Heart left ventricle (tissue), 16 donors: ENCODE data around the gene TEX261. TPM values are rescaled to one million over a fixed set of nuclear protein-coding genes. Genes with fewer than 3 reads are reported as not detected.
"Not testable (repeated sequence)": the region's sequence is repeated elsewhere in the genome, so short reads cannot be mapped to it uniquely, and the experiment has no call there.

Experiments
- ATAC-seq, 4 donors: fragments of 200-7000 bp; cut with Tn5 transposase; one replicate each; pipeline ENCODE4 v1.9.1; 2020 to 2022; ENCODE audit warnings: moderate library complexity in 4 of 4, mild to moderate bottlenecking in 3 of 4, moderate number of reproducible peaks in 1 of 4
- DNase-seq, 5 donors: peaks; one replicate each; pipeline ENCODE4 v3.0.0-alpha.2; 2020
- H3K27ac ChIP-seq, 12 donors: fragments of 200-600 bp; sonication (generic) in 4 of 12; one replicate each; pipeline versions ENCODE4 v1.5.0 to v1.8.0; 2016 to 2022; ENCODE audit warnings: mild to moderate bottlenecking in 2 of 12
- H3K27me3 ChIP-seq, 9 donors: fragments of 200-600 bp; sonication (generic) in 2 of 9; one replicate each; pipeline versions ENCODE4 v1.5.1 to v1.8.0; 2016 to 2022; ENCODE audit warnings: mild to moderate bottlenecking in 3 of 9
- H3K36me3 ChIP-seq, 9 donors: fragments of 200-600 bp; sonication (generic) in 2 of 9; one replicate each; pipeline versions ENCODE4 v1.5.0 to v1.8.0; 2018 to 2022; ENCODE audit warnings: mild to moderate bottlenecking in 2 of 9
- H3K4me1 ChIP-seq, 12 donors: fragments of 200-600 bp; sonication (generic) in 4 of 12; one replicate each; pipeline versions ENCODE4 v1.5.0 to v1.8.0; 2016 to 2022; ENCODE audit warnings: mild to moderate bottlenecking in 3 of 12
- H3K4me3 ChIP-seq, 12 donors: fragments of 200-600 bp; sonication (generic) in 4 of 12; one replicate each; pipeline versions ENCODE4 v1.5.0 to v1.8.0; 2017 to 2022; ENCODE audit warnings: mild to moderate bottlenecking in 9 of 12, moderate library complexity in 4 of 12
- H3K9me3 ChIP-seq, 12 donors: fragments of 200-600 bp; sonication (generic) in 4 of 12; one replicate each; pipeline versions ENCODE4 v1.5.0 to v1.8.0; 2016 to 2022; ENCODE audit warnings: mild to moderate bottlenecking in 1 of 12
- POLR2A ChIP-seq, 2 donors: fragments of 450-650 bp; IDR thresholded peaks; one replicate each; pipeline ENCODE4 v1.6.1; 2017; ENCODE audit warnings: antibody characterized with exemption in 2 of 2, mild to moderate bottlenecking in 2 of 2, moderate library complexity in 2 of 2
- WGBS, 4 donors: extraction: QIAGEN DNeasy Blood & Tissue Kit in 2 of 4; methylation state at CpG; one replicate each; pipeline versions ENCODE4 v1.1.5 to v1.1.7; 2013 to 2018; 5-methylcytosine and 5-hydroxymethylcytosine counted together
- intact Hi-C, 10 donors: fragments of 100-400 bp; cut with DNase I; formaldehyde crosslinking; loops; one replicate each; pipeline versions ENCODE4 v1.11.1 to v1.14.2; 2022
- long read RNA-seq, 3 donors: library from polyadenylated mRNA; unstranded; transcript quantifications; one replicate each; pipeline ENCODE4 v2.0.0, GENCODE V29; 2020 to 2021
- polyA plus RNA-seq, 2 donors: library from polyadenylated mRNA; stranded (reverse); fragments of 200-250 nt; gene quantifications; one replicate each; pipeline ENCODE4 v1.2.3, GENCODE V29; 2013
- total RNA-seq, 9 donors: library from RNA; depleted of rRNA in 2 of 9; stranded (reverse); fragments of >200 nt in 2 of 9; fragmentation: NEBNext Ultra II Directional in 3 of 9; extraction: Animal tissue kit (Norgen Biotek cat#: 25700) in 3 of 9; gene quantifications; one replicate each; pipeline versions ENCODE4 v1.1.0 to v1.2.4, GENCODE V29; 2016 to 2023
- TF ChIP-seq, protein P1 (sequence below), 12 donors: fragments of 200-600 bp; sonication (generic) in 4 of 12; IDR thresholded peaks; one replicate each; pipeline versions ENCODE4 v1.5.0 to v1.8.0; 2018 to 2022; ENCODE audit warnings: antibody characterized with exemption in 12 of 12, mild to moderate bottlenecking in 5 of 12
- donor health status: ischemic (EF 13 %, LVEDD 7.1; RV severe dilation, severe dysfunction).
- donor health status: healthy with polysubstance abuse.
- donor health status: DM: no; HTN: yes; CAD: no.
- donor health status: DM: no; HTN: no; CAD: no.
- donor health status: ischemic (EF 25% LVEDD 6.9; RV normal size, moderate dysfunction).
- donor health status: ischemic (EF 25% LVEDD 5.7; RV mildly dilated, moderate dysfunction).
- donor health status: healthy.
- donor health status: DM: yes; HTN: yes; CAD: no.
- donor health status: ischemic (EF 35%, LVEDD 5.7; RV mildly dilated, moderate dysfunction).
- donor health status: nonischemic (EF 11% LVEDD 7.7; RV severe dilation, severe dysfunction).
- donor health status: DM: yes; HTN: yes; CAD: no.
- donor health status: PGD.
- donor health status: ischemic (EF 29% LVEDD 5.4; RV normal size, mild dysfunction).
- donor health status: nonischemic (EF 23%, LVEDD 6.1; RV moderate dilation, normal function).

The TEX261 gene
- total RNA-seq (10 to 100 TPM; 32.1 to 54.4 (median 50.4) TPM), polyA plus RNA-seq (10 to 100 TPM; 29.2 to 69.3 TPM)
- long read RNA-seq, donor 1, transcript TEX261-201 (6 exons, 3,441 nt), result major isoform, 9 of 19 reads
- long read RNA-seq, donor 1, partial matches to known transcripts, result 1 of 19 reads
- long read RNA-seq, donor 1, other reads (novel, unspliced or antisense), result 9 of 19 reads
- long read RNA-seq, donor 2, transcript TEX261-201 (6 exons, 3,441 nt), result major isoform, 21 of 56 reads
- long read RNA-seq, donor 2, partial matches to known transcripts, result 34 of 56 reads
- long read RNA-seq, donor 2, other reads (novel, unspliced or antisense), result 1 of 56 reads
- long read RNA-seq, donor 3, transcript TEX261-201 (6 exons, 3,441 nt), result major isoform, 16 of 36 reads
- long read RNA-seq, donor 3, partial matches to known transcripts, result 1 of 36 reads
- long read RNA-seq, donor 3, other reads (novel, unspliced or antisense), result 16 of 36 reads

DNA sequence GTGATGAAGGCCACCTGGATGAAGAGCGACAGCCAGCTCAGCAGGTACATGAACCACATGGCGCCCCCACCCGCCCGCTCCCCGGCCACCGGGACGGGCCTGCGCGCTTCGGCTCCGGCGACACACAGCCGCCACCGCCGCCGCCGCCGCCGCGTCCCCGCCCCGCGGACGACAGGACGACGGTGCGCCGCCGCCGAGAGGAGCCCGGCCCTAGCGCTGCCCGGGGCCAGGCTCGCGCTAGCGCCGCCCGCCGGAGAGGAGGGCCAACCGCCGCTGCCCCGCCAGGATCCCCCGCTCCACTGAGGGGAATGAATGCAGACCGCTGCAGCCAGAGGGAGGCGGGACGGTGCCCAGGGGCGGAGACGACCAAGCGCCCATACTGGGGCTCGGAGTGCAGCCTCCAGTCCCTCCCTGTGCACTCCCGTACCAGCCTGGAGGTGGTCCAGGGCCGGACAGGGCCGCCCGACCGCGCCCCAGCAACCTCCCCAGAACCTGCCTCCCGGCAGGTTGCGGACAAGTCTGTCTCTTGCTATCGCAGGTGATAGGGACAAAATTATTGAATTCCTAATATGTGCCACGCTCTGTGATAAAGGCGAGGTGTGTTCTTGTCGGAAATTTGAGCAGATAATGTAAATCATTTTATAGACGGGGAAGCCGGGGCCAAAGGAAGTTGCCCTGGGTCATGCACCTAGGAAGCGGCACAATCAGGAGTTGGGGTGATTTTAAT is at the start of gene TEX261:
TSS of gene TEX261 (minus strand) at position 175 of the 727 bp plus-strand sequence. CDS start at position 59, 116 bp downstream.
- peak in 1 of 2 donors; percentile 29 for TF ChIP-seq POLR2A (IDR thresholded peaks at IDR 0.05)
- TF ChIP-seq, protein P1, sequence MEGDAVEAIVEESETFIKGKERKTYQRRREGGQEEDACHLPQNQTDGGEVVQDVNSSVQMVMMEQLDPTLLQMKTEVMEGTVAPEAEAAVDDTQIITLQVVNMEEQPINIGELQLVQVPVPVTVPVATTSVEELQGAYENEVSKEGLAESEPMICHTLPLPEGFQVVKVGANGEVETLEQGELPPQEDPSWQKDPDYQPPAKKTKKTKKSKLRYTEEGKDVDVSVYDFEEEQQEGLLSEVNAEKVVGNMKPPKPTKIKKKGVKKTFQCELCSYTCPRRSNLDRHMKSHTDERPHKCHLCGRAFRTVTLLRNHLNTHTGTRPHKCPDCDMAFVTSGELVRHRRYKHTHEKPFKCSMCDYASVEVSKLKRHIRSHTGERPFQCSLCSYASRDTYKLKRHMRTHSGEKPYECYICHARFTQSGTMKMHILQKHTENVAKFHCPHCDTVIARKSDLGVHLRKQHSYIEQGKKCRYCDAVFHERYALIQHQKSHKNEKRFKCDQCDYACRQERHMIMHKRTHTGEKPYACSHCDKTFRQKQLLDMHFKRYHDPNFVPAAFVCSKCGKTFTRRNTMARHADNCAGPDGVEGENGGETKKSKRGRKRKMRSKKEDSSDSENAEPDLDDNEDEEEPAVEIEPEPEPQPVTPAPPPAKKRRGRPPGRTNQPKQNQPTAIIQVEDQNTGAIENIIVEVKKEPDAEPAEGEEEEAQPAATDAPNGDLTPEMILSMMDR (IDR thresholded peaks at IDR 0.05), result peak; percentile 49 to 97 (median 74)
- peaks cover 2 to 33% (median 23%) of the 10 kb centered on the region in 9 donors for H3K36me3 ChIP-seq

DNA sequence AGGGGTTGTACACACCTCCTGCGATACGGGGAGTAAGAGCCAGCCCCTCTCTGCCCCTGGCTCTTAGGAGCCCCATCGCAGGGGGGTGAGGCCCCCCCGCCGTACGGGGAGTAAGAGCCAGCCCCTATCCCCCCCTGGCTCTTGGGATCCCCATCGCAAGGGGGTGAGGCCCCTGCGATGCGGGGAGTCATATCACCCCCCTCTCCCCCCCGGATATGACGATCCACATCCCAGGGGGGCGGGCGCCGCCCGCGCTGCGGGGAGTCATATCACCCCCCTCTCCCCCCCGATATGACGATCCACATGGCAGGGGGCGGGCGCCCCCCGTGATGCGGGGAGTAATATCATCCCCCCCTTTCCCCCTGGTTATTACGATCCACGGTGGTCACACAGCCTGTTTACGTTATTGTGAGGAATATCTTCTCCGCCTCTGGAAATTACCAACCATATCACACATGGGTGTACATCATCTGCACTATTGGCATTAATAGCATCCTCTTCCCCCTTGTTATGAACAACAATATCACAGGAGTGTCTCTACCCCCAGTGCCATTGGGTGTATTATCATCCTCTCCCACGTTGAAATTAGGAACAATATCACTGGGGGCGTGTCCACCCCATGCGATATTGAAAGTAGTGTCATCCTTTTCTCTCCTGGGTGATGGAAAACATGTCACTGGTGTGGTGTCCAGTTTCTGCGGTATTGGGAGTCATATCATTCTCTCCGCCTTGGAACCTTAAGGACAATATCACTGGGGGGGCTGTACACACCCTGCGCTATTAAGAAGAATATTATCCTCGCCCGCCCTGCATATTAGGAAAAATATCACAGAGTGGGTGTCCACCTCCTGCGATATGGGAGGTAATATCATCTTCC is 49.1 kb upstream of the TEX261 start:
- 80 to 89% (median 82%) methylated on average over 25 to 36 of the region's 36 CpGs for WGBS, 4 donors
- Histone ChIP-seq H3K9me3 (no peaks in the 10 kb centered on the region), H3K4me1 (no peaks in the 10 kb centered on the region), H3K27ac (no peak overlapping the region), H3K27me3 (peaks cover 0 to 3% (median 0%) of the 10 kb centered on the region in 9 donors), H3K4me3 (no peak overlapping the region), H3K36me3 (no peaks in the 10 kb centered on the region)
- DNase-seq (no peak), ATAC-seq (no peak)
- TF ChIP-seq, protein P1 (IDR thresholded peaks at IDR 0.05), result no peak
- no peak for TF ChIP-seq POLR2A (IDR thresholded peaks at IDR 0.05)
- intact Hi-C loops, result no loop called here

More for the DNA sequence above, at the start of gene TEX261:
- intact Hi-C loops, result no loop called here
- peaks cover 5 to 30% (median 21%) of the 10 kb centered on the region in 12 donors for H3K4me1 ChIP-seq
- peak; percentile 90 to 95 (median 93) for DNase-seq
- ATAC-seq, result peak; percentile 96 to 99 (median 98)
- H3K9me3 ChIP-seq, result no peaks in the 10 kb centered on the region
- WGBS, 4 donors, result 0 to 2% (median 0%) methylated on average over 17 to 65 of the region's 65 CpGs
- peak within 1 kb of the TSS; percentile 57 to 92 (median 86) for H3K27ac ChIP-seq
- H3K4me3 ChIP-seq, result peak within 1 kb of the TSS; percentile 78 to 100 (median 98)
- H3K27me3 ChIP-seq, result no peaks in the 10 kb centered on the region

DNA sequence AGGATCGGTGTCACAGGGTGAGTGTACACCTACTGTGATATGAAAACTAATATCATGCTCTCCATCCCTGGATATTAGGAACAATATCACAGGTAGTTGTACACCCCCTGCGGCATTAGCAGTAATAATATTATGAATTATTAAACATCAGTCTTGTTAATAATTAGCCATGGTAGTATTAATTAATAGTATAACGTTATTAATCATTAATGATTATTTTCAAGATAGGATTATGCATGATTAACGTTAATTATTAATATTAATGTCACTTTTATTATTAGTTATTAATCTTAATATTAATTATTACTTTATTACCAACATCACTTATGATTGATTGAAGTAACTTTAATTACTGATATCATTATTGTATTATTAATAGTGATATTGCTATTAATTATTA is 47.6 kb upstream of the TEX261 start:
- H3K27me3 ChIP-seq, result peaks cover 0 to 3% (median 0%) of the 10 kb centered on the region in 9 donors
- no peaks in the 10 kb centered on the region for H3K36me3 ChIP-seq
- no peaks in the 10 kb centered on the region for H3K4me1 ChIP-seq
- intact Hi-C loops, result no loop called here
- DNase-seq (no peak), ATAC-seq (no peak)
- TF ChIP-seq POLR2A (IDR thresholded peaks at IDR 0.05), result no peak
- TF ChIP-seq, protein P1 (IDR thresholded peaks at IDR 0.05), result no peak
- no peaks in the 10 kb centered on the region for H3K9me3 ChIP-seq
- H3K27ac ChIP-seq, result no peak overlapping the region
- no peak overlapping the region for H3K4me3 ChIP-seq
- WGBS, 4 donors, result 66 to 79% (median 69%) methylated on average over 4 of the region's 4 CpGs

DNA sequence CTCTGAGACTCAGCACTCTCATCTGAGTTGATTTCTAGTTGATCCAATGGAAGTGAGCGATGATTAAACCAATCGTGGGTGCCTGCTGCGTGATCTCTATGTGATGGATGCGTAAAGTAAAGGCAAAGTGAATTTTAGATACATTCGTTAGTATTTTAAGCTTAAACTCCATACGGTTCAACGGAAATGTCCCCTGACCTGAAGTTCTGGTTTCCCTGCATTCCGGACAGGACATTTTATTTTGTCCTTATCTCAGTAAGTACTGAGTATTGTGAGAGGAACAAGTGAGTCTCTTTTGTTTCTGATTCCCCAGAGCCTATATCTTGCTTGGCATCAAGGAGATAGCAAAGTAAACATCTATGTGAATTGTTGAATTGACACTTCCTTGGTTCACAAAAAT is 41.6 kb upstream of the TEX261 start:
- H3K9me3 ChIP-seq, DNase-seq, H3K4me3 ChIP-seq, H3K4me1 ChIP-seq, H3K36me3 ChIP-seq, H3K27ac ChIP-seq, intact Hi-C loops, H3K27me3 ChIP-seq, ATAC-seq: not testable (repeated sequence)
- WGBS, 4 donors, result 79 to 92% (median 84%) methylated on average over 8 of the region's 8 CpGs
